NB4 (cell line): ENCODE data around the gene SERP1.

Source experiments
- CTCF ChIP-seq: IDR thresholded peaks from one replicate; pipeline ENCODE4 v1.5.1; 2012; ENCODE audit warnings: low read depth, low read length
- MYC ChIP-seq: IDR thresholded peaks from 2 replicates; pipeline ENCODE4 v1.6.1; 2011; ENCODE audit warnings: low read depth, low read length
- POLR2A ChIP-seq: IDR thresholded peaks from 2 replicates; pipeline ENCODE4 v1.6.1; 2011; ENCODE audit warnings: mild to moderate bottlenecking; ENCODE audit not compliant: insufficient read length; ENCODE audit errors: extremely low read depth

GRCh38 chr3:150543128-150543527 is 3.2 kb downstream of the SERP1 start:
- TF ChIP-seq CTCF: no peak
- TF ChIP-seq POLR2A: no peak
- no peak for TF ChIP-seq MYC
